ENCODE measurements around the gene COL13A1. TPM values are rescaled to one million over a fixed set of nuclear protein-coding genes. Genes with fewer than 3 reads are reported as not detected.

Gene COL13A1
- total and polyA plus RNA-seq, 11 donors = 1.0 to 4.0 (median 1.7) TPM

- peak; percentile 87 to 96 (median 92) for TF ChIP-seq CTCF (IDR thresholded peaks at IDR 0.05)
- TF ChIP-seq POLR2A (IDR thresholded peaks at IDR 0.05) = no peak
- ATAC-seq (peak; percentile 46 to 85 (median 78)), DNase-seq (peak; percentile 62 to 79 (median 69))
- no peaks in the 10 kb centered on the region for H3K36me3 ChIP-seq
- no peaks in the 10 kb centered on the region for H3K9me3 ChIP-seq
- WGBS, 4 donors = 24 to 38% (median 30%) methylated on average over 9 to 13 of the region's 13 CpGs
- peaks cover 0 to 28% (median 10%) of the 10 kb centered on the region in 12 donors for H3K4me1 ChIP-seq
- intact Hi-C loops (cut with DNase I) = loop anchor here (1.0 to 10.0 kb wide), 14 partner anchors 107 to 272 kb away; partner anchors contain the start of gene COL13A1 (in 6 of the 10)
- no peak overlapping the region for H3K4me3 ChIP-seq
- H3K27ac ChIP-seq = no peak overlapping the region
- H3K27me3 ChIP-seq = no peaks in the 10 kb centered on the region
Observed at GRCh38 chr10:69914398-69915214, 112.9 kb downstream of the COL13A1 start.

GRCh38 chr10:69915215-69915560 lies 113.5 kb downstream of the COL13A1 start:
- Histone ChIP-seq H3K27ac (no peak overlapping the region), H3K36me3 (no peaks in the 10 kb centered on the region), H3K4me1 (peaks cover 0 to 28% (median 10%) of the 10 kb centered on the region in 12 donors), H3K4me3 (no peak overlapping the region), H3K27me3 (no peaks in the 10 kb centered on the region), H3K9me3 (no peaks in the 10 kb centered on the region)
- TF ChIP-seq CTCF (IDR thresholded peaks at IDR 0.05) = no peak
- no peak for TF ChIP-seq POLR2A (IDR thresholded peaks at IDR 0.05)
- DNase-seq (no peak), ATAC-seq (no peak)
- intact Hi-C loops (cut with DNase I) = loop anchor here in 7 of 10 donors (2.0 to 10.0 kb wide), 8 partner anchors 120 to 273 kb away; no protein-coding TSS in a partner anchor
- WGBS, 4 donors = 94 to 97% (median 96%) methylated on average over 3 of the region's 3 CpGs

GRCh38 chr10:69916118-69916517 lies 114.4 kb downstream of the COL13A1 start:
- Histone ChIP-seq H3K27me3 (no peaks in the 10 kb centered on the region), H3K27ac (no peak overlapping the region), H3K36me3 (no peaks in the 10 kb centered on the region), H3K9me3 (no peaks in the 10 kb centered on the region), H3K4me1 (peaks cover 0 to 27% (median 10%) of the 10 kb centered on the region in 12 donors), H3K4me3 (no peak overlapping the region)
- no peak for DNase-seq
- WGBS, 4 donors = 67 to 83% (median 74%) methylated on average over 5 to 6 of the region's 6 CpGs
- intact Hi-C loops (cut with DNase I) = loop anchor here in 5 of 10 donors (2.0 to 10.0 kb wide), 7 partner anchors 121 to 274 kb away; no protein-coding TSS in a partner anchor
- no peak for TF ChIP-seq CTCF (IDR thresholded peaks at IDR 0.05)
- no peak for TF ChIP-seq POLR2A (IDR thresholded peaks at IDR 0.05)
- ATAC-seq = no peak

GRCh38 chr10:69918036-69918435 lies 116.3 kb downstream of the COL13A1 start:
- H3K36me3 ChIP-seq = no peaks in the 10 kb centered on the region
- DNase-seq (no peak), ATAC-seq (no peak)
- H3K27me3 ChIP-seq = no peaks in the 10 kb centered on the region
- TF ChIP-seq CTCF (IDR thresholded peaks at IDR 0.05) (no peak), POLR2A (IDR thresholded peaks at IDR 0.05) (no peak)
- intact Hi-C loops (cut with DNase I) = loop anchor here in 4 of 10 donors (5.0 to 10.0 kb wide), 6 partner anchors 123 to 276 kb away; no protein-coding TSS in a partner anchor
- no peaks in the 10 kb centered on the region for H3K9me3 ChIP-seq
- H3K4me1 ChIP-seq = peaks cover 0 to 10% (median 0%) of the 10 kb centered on the region in 12 donors
- H3K27ac ChIP-seq = no peak overlapping the region
- 65 to 79% (median 74%) methylated on average over 12 of the region's 12 CpGs for WGBS, 4 donors
- H3K4me3 ChIP-seq = no peak overlapping the region
